Parathyroid adenoma (tissue), 2 donors: ENCODE measurements around the gene DSE.
A peak's percentile ranks its signal among the peaks of the same experiment; 100 is the strongest.

Experiments
- H2AFZ ChIP-seq: fragments of 300-600 bp; sonication (generic); one replicate; pipeline ENCODE4 v1.7.0; 2017; ENCODE audit warnings: antibody characterized with exemption, mild to moderate bottlenecking
- H3K27ac ChIP-seq: fragments of 300-600 bp; sonication (generic); one replicate; pipeline ENCODE4 v1.7.0; 2017
- H3K27me3 ChIP-seq: fragments of 300-600 bp; sonication (generic); one replicate; pipeline ENCODE4 v1.7.0; 2017; ENCODE audit warnings: low read length; ENCODE audit not compliant: control insufficient read depth, insufficient read depth
- H3K36me3 ChIP-seq: fragments of 300-600 bp; sonication (generic); one replicate; pipeline ENCODE4 v1.7.0; 2017; ENCODE audit warnings: low read length; ENCODE audit not compliant: control insufficient read depth, insufficient read depth
- H3K4me1 ChIP-seq: fragments of 300-600 bp; sonication (generic); one replicate; pipeline ENCODE4 v1.7.0; 2017; ENCODE audit warnings: control low read depth
- H3K4me2 ChIP-seq: fragments of 300-600 bp; sonication (generic); one replicate; pipeline ENCODE4 v1.7.0; 2017; ENCODE audit warnings: low read length
- H3K4me3 ChIP-seq: fragments of 300-600 bp; sonication (generic); one replicate; pipeline ENCODE4 v1.7.0; 2017; ENCODE audit warnings: low read depth, low read length
- H3K79me2 ChIP-seq: fragments of 300-600 bp; sonication (generic); one replicate; pipeline ENCODE4 v1.7.0; 2017; ENCODE audit warnings: control low read depth
- H3K9ac ChIP-seq: fragments of 300-600 bp; sonication (generic); one replicate; pipeline ENCODE4 v1.7.0; 2017; ENCODE audit warnings: mild to moderate bottlenecking
- H3K9me3 ChIP-seq: fragments of 300-600 bp; sonication (generic); one replicate; pipeline ENCODE4 v1.7.0; 2017; ENCODE audit warnings: low read length; ENCODE audit not compliant: control insufficient read depth
- TF ChIP-seq, protein P1 (sequence below): fragments of 300-600 bp; sonication (generic); IDR thresholded peaks from one replicate; pipeline ENCODE4 v1.7.0; 2017; ENCODE audit warnings: antibody characterized with exemption, mild to moderate bottlenecking
- donor health status: primary hyperparathyroidism.

Gene DSE

GRCh38 chr6:116371120-116371917, 572 bp downstream of the DSE start:
- H3K27ac ChIP-seq: peak overlapping the region; percentile 82
- H3K9ac ChIP-seq: peak overlapping the region; percentile 6
- H3K4me3 ChIP-seq: peak overlapping the region; percentile 67
- H3K27me3 ChIP-seq: no peaks in the 10 kb centered on the region
- peak overlapping the region; percentile 90 for H3K4me2 ChIP-seq
- H3K9me3 ChIP-seq: no peaks in the 10 kb centered on the region
- peaks cover 13% of the 10 kb centered on the region for H3K79me2 ChIP-seq
- no peaks in the 10 kb centered on the region for H3K36me3 ChIP-seq
- H2AFZ ChIP-seq: peak overlapping the region; percentile 88
- peaks cover 5% of the 10 kb centered on the region for H3K4me1 ChIP-seq
- TF ChIP-seq, protein P1, sequence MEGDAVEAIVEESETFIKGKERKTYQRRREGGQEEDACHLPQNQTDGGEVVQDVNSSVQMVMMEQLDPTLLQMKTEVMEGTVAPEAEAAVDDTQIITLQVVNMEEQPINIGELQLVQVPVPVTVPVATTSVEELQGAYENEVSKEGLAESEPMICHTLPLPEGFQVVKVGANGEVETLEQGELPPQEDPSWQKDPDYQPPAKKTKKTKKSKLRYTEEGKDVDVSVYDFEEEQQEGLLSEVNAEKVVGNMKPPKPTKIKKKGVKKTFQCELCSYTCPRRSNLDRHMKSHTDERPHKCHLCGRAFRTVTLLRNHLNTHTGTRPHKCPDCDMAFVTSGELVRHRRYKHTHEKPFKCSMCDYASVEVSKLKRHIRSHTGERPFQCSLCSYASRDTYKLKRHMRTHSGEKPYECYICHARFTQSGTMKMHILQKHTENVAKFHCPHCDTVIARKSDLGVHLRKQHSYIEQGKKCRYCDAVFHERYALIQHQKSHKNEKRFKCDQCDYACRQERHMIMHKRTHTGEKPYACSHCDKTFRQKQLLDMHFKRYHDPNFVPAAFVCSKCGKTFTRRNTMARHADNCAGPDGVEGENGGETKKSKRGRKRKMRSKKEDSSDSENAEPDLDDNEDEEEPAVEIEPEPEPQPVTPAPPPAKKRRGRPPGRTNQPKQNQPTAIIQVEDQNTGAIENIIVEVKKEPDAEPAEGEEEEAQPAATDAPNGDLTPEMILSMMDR: no peak

GRCh38 chr6:116371918-116372209, 1.1 kb downstream of the DSE start:
- Histone ChIP-seq H3K9me3 (no peaks in the 10 kb centered on the region), H3K36me3 (no peaks in the 10 kb centered on the region), H3K9ac (no peak overlapping the region), H3K79me2 (peaks cover 13% of the 10 kb centered on the region), H3K27me3 (no peaks in the 10 kb centered on the region), H3K4me1 (peaks cover 5% of the 10 kb centered on the region), H3K4me3 (peak overlapping the region; percentile 67), H2AFZ (peak overlapping the region; percentile 88), H3K27ac (peak overlapping the region; percentile 82), H3K4me2 (peak overlapping the region; percentile 90)
- TF ChIP-seq, protein P1: no peak

DNA sequence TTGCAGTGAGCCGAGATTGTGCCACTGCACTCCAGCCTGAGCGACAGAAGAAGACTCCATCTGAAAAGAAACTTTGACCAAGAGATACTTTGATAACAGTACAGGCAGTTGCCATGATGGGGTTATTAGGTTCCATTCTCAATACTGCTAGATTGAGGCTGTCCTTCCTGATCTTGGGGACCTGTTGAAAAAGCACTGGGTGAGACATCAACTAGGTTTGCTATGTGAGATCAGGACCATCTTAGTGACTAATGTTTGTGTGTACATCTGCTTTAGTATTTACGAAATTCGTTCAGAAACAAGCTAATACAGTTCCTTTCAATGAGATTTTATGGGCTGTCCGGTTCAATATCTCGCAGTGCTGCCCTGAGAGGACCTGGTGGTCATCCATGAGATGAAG, 2.6 kb downstream of the DSE start:
- no peaks in the 10 kb centered on the region for H3K36me3 ChIP-seq
- peaks cover 20% of the 10 kb centered on the region for H3K79me2 ChIP-seq
- no peak overlapping the region for H3K9ac ChIP-seq
- H3K4me2 ChIP-seq: no peak overlapping the region
- H3K27me3 ChIP-seq: no peaks in the 10 kb centered on the region
- no peak overlapping the region for H2AFZ ChIP-seq
- H3K4me1 ChIP-seq: peaks cover 11% of the 10 kb centered on the region
- H3K4me3 ChIP-seq: no peak overlapping the region
- no peaks in the 10 kb centered on the region for H3K9me3 ChIP-seq
- TF ChIP-seq, protein P1: no peak
- H3K27ac ChIP-seq: no peak overlapping the region

- H3K4me1 ChIP-seq: peaks cover 11% of the 10 kb centered on the region
- no peak overlapping the region for H3K9ac ChIP-seq
- TF ChIP-seq, protein P1: no peak
- no peak overlapping the region for H3K4me3 ChIP-seq
- H3K27me3 ChIP-seq: no peaks in the 10 kb centered on the region
- H3K36me3 ChIP-seq: no peaks in the 10 kb centered on the region
- no peak overlapping the region for H3K27ac ChIP-seq
- H2AFZ ChIP-seq: no peak overlapping the region
- peaks cover 20% of the 10 kb centered on the region for H3K79me2 ChIP-seq
- no peak overlapping the region for H3K4me2 ChIP-seq
- no peaks in the 10 kb centered on the region for H3K9me3 ChIP-seq
Measured at GRCh38 chr6:116373940-116374339, 3.2 kb downstream of the DSE start.

GRCh38 chr6:116374586-116374985, 3.8 kb downstream of the DSE start:
- H3K27me3 ChIP-seq: no peaks in the 10 kb centered on the region
- H3K9me3 ChIP-seq: no peaks in the 10 kb centered on the region
- no peak overlapping the region for H3K9ac ChIP-seq
- H3K4me1 ChIP-seq: peaks cover 9% of the 10 kb centered on the region
- H3K36me3 ChIP-seq: no peaks in the 10 kb centered on the region
- H3K27ac ChIP-seq: no peak overlapping the region
- H3K79me2 ChIP-seq: peaks cover 20% of the 10 kb centered on the region
- no peak overlapping the region for H2AFZ ChIP-seq
- no peak overlapping the region for H3K4me2 ChIP-seq
- TF ChIP-seq, protein P1: no peak
- H3K4me3 ChIP-seq: no peak overlapping the region
